Raji (cell line): ENCODE measurements around the gene LRCH1.

Experiments used
- POLR2A ChIP-seq: IDR thresholded peaks from 2 replicates; pipeline ENCODE4 v1.6.1; 2011; ENCODE audit warnings: low read depth, low read length, control low read depth; ENCODE audit not compliant: insufficient read depth

LRCH1 gene

DNA sequence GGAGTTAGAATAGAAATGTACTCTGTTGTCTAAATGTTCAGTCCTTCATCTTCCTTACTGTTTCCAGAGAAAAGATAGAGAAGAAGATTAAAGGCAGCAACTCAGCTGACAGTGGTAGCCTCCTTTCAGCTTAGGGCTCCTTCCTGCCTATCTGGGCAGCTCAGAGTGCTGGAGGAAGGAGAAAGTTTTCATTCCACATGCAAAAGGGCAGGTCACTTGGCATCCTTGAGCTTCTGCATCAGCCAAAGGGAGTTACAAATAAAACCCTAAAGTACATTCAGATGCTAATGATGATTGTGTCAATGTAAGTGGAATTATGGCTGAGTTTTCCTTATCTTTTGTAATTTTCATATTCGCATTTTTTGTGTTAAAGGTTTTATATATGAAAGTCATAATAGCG, 185.1 kb downstream of the LRCH1 start:
- TF ChIP-seq POLR2A, result no peak

DNA sequence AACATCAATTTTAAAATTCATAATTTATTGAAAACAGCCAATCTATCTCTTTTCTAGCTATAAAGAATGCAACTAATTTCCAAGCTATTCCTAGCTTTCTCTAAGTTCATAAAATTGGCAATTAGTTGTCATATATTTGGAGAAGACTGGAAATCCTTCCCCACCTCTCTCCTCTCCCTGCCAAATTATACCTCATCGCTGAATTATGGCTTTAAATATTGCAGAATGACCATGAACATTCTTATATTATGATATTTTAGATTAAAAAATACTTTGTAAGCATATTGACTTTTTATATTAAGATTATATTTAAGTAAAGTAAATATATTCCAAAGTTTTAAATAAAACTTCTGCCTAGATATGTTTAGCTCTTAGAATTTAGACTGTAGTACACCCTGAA, 185.8 kb downstream of the LRCH1 start:
- no peak for TF ChIP-seq POLR2A

DNA sequence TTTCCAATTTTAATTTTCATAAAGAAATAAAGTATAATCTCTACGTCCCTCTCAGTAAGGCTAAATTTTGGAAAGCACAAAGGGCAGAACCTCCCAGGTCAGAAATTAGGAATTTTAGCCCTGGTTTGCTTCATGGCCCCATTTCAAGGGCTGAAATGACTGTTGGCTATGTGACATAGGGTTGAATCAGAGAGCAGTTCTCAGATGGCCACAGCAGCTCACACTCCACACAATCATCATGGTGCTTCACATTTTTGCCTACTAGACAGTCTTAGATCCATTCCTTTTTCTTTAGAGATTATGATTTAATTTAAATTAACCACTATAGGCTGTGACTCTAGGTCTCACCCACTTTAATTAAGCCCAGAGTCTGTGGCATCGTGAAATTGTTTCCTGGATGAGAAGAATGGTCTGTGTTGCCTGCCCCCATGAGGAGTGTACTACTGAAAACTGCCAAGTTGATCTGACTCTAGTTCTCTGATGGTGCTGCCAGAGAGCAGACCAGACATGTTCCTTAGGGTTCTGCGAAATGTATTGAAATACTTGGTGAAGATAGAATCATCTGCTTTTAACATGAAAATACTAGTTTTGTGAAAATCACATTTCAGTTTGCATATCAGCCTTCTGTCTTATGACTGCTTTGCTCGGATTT, 186.6 kb downstream of the LRCH1 start:
- TF ChIP-seq POLR2A, result no peak

DNA sequence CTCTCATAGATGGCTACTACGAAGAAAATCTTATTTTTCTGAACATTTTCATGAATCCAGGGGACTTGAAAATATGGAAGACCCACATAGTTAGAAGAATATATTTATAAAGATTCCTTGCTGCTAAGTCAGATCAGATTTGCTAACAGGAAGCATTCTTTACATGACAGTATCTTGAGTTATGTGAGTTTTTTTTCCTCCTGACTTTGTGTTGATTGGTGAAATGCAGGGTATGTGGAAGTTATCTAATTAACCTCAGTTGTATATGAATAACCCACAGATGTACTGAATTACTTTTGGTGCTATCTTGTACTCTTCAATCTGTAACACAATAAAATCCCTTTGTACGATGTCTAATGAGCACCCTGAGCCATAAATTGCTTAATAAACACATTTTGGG, 190.2 kb downstream of the LRCH1 start:
- TF ChIP-seq POLR2A, result no peak

DNA sequence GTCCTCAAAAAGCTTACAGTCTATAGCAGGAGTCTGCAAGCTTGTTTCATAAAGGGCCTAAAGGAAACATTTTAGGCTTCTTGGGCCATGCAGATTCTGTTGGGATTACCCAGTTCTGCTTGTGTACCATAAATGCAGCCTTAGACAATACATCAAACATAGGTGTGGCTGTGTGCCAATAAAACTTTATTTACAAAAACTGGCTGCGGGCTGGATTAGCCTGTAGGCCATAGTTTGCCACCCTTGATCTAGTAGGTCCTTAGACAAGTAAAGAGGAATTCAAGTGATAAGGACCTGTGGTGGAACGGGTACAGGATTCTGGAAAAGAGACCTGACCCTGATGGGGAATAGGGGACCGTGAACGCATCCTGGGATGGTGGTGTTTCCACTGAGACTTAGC, 192.1 kb downstream of the LRCH1 start:
- TF ChIP-seq POLR2A, result no peak

DNA sequence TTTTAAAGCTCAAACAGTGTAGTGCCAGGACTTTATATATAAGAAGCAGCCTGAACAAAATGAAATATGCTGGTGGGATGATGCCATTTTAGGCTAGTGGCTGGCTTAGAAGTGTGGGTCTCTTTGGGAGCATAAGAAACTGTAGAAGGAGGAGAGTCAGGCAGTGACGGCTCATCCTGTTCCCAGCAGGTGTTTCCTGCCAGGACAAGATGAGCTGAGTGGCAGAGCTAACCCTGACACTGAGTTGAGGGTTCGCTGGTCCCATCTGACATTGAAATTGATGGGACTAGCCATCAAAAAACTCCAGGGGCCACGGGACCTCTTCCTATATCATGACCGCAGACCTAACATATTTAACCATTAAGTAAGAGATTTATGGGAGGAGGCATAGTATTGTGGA, 192.7 kb downstream of the LRCH1 start:
- TF ChIP-seq POLR2A, result no peak

DNA sequence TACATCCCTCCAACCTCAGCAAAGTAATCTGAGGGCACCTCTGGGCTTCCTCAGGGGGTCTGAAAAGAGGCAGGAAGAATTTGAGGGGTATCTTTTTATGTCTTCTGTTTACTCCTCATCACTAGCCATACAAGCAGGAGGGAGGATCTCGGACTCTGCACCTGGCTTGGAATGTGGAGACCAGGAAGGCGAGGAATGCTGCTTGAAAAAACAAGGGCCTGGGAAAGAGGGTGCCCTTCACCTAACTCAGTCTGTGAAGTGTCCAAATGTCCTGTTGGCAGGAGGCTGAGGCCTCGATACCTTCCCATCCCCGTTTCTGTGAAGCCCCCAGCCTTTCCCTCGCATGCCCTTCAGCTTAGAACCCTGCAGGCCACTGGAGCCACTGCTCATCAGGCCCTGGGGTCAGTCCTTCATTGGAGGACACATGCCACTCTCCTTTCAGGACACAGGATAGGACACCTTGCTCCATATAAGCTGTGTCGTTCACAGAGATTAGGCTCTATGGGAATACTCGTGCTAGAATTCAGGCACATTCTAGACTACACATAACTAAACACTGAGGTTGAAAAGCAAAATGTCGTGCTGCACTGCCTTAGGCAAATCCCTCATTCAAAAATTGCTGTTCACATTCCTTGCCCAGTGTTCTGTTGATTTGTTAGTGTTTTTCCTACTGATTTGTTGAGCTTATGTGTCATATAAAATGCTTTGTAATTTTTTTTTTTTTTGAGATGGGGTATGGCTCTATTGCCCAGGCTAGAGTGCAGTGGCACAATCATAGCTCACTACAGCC, 194.3 kb downstream of the LRCH1 start:
- no peak for TF ChIP-seq POLR2A

DNA sequence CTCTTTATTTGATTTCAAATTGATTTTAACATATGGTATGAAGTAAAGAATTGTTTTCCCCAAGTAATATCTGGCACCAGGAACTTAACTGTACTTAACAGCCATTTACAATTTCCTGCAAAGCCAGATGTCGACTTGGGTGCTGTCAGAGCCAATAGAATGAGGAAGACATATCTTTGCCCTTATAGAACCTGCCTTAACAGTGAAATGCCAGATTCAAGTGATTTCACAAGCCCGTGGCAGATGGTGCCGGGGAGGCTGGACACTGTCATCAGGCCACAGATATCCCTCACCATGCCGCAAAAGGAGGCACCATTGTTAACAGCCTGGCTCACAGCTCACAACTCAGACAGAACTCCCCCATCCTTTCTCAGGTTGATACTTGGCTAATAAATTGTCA, 195.3 kb downstream of the LRCH1 start:
- TF ChIP-seq POLR2A, result no peak

DNA sequence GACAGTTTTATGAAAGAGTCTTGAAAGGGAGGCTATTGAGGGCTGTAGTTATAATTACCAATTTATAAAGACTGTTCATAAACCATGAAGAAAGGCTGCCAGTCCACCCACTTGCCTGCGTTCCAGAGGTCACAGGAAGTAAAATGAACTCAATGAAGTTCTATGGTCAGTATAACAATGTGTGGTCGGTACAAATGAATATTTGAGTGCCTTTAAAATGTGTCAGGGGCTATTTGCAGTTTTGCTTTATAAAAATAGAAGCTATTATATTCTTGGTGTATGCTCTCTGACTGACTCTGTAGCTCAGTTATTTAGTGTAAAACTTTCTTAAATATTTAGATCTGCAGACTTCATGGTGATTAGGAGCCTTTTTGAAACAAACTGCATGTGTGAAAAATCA, 197.0 kb downstream of the LRCH1 start:
- TF ChIP-seq POLR2A, result no peak

DNA sequence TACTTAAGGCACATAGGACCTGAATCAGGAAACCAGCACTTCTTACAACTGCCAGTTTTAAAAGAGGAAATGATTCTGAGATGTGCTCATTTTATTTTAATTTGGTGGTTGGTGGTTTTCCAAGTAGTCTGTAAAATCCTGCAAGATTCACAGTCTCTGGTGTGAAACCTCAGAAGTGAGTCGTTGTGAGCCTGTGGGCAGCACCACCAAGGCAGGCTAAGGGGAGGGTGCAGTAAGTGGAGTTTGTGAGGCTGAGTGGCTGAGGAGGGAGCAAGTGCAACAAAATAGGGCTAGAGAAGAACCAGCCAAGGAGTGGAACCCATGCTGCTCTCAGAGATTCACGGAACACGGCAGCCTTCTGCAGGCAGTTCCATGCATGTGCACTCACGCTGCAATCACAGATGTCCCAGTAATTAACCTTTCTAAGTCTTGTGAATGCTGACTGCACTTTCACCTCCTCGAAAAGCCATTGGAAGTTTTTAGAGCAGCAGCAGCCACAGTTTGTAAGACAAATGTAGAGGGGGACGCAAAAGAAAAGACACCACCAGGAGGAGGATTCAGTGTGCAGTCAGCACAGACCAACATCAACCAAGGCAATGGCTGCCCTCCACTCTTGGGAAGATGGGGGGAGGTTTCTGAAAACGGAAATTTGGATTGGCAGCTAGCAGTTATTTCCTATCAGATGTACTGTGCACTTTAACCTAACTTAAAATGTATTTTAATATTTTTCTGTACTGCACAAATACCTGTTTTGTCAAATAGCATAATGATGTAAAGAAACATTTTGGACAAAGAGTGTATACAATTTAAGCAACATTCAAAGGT, 199.1 kb downstream of the LRCH1 start:
- TF ChIP-seq POLR2A, result no peak

DNA sequence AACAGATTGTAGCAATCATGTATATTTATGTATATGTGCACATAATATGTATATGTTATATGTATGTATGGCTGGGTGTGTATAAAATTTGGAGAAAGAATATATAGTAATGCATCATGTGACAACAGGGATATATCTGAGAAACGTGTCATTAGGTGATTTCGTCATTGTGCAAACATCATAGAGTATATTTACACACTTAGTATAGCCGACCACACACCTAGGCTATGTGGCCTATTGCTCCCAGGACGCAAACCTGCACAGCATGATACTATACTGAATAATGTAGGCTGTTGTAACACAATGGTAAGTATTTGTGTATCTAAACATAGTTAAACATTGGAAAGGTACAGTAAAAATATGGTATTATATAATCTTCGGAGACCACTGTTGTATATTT, 200.2 kb downstream of the LRCH1 start:
- TF ChIP-seq POLR2A, result no peak

DNA sequence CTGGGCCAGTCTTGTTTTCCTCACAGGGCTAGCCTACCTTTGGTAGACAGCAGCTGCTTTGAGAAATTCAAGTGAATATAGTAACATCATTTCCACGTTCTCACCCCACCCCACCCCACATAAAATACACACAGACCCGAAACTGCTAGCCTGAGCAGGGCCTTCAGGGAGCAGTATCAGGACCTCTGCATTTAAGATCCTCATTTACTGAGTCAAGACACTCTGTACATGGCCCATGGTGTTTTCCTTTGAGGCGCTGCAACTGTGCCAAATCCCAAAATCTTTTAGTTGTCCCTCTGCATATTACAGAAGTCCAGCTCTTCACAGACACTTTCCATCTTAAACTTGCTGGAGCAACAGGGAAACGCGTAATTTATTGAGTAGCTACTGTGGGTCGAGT, 200.9 kb downstream of the LRCH1 start:
- no peak for TF ChIP-seq POLR2A

DNA sequence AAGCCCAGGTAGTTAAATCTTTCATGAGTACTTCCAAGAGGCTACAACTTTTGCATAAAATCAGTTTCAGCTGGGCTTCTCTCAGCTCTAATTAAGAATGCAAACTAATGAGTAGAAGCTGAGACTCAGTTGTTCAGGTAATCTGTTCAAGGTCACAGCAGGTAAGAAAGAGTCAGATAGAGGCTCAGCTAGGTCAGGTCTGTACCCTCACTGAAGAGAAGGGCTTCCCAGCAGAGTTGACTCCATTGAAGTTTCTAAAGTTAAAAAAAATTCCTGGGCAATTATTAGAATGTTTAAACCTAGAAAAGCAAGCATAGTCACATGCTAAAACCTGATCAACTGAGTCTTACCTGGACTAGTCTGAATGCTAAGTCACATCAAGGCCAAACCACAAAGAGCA, 201.8 kb downstream of the LRCH1 start:
- no peak for TF ChIP-seq POLR2A

DNA sequence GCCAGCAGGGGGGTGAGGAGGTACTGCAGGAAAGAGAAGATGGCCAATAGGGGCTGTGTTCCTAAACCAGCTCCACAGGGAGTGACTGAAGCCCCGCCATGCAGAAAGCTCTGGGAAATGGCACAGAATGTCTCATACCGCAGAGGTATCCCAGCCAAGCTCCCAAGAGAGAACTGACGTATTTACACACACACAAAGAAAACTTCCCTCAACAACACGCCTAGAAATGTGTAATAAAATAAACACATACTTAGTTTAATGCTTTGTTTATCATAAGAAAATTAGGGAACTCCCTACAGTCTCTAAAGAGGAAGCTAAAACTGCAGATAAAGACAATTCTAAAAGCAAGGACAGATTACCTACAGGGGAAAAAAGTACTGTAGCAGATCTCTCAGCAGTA, 204.0 kb downstream of the LRCH1 start:
- TF ChIP-seq POLR2A, result no peak

DNA sequence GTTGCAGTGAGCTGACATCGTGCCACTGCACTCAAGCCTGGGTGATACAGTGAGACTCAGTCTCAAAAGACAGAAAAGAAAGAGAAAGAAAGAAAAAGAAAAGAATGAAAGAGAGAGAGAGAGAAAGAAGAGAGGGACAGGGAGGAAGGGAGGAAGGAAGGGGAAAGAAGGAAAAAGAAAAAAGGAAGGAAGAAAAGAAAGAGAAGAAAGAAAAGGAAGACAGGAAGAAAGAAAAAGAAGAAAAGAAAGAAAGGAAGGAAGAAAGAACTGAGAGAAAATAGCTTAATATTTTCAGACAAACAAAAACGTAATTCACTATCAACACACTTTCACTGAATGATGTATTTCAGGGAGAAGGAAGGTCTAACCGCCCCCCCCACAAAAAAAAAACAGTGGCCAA, 204.7 kb downstream of the LRCH1 start:
- TF ChIP-seq POLR2A, result no peak

DNA sequence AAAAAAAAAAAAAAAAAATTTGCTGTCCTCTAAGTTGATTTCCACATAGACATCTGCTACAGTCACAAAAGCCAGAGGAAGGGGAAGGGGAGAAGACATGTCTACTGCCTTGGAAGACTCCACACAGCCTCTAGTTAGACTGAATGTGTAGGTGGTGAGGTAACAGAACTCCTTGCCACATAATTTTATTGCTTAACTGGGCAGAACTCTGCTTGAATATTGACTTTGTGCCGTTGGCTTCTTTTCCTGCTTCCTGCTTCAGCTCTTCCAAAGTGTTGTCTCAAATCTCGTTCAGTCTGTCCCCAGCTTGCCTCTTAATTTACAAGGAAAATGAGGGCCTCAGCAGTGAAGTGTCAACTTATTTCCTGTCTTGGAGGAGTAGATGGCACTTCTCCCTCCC, 206.9 kb downstream of the LRCH1 start:
- no peak for TF ChIP-seq POLR2A
